Measurements from ENCODE around the gene UHRF2.
A peak's percentile ranks its signal among the peaks of the same experiment; 100 is the strongest.

DNA sequence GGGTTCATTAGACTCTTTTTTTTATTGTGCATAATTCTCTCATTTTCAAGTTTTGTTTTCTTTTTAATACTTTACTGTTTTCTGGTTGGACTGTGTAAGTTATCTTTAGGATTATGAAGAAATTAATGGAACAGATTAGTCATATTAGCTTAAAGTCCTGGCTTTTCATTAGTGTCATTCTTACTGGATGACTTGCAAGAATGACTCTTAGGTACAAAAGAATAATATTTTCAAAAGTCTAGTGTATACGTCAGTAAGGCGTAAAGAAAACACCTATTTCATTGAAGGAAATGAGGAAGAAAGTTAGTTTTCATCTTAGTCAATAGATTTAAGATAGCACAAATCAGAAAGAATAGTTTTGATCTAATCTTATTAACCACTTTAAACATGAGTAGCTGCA lies 20.4 kb downstream of the UHRF2 start:
- TF ChIP-seq POLR2A (IDR thresholded peaks at IDR 0.05; ENCODE audit: low read depth, low read length) = no peak
- TF ChIP-seq CTCF (conservative IDR thresholded peaks at IDR 0.05; ENCODE audit: low read depth, low read length) = no peak
- TF ChIP-seq RCOR1 (IDR thresholded peaks at IDR 0.05; ENCODE audit: insufficient replicate concordance, low read length) = no peak
- peak; percentile 59; the same call in 1 of the 2 replicates for TF ChIP-seq NFE2L2 (IDR thresholded peaks at IDR 0.05; ENCODE audit: low read depth, low read length)
- TF ChIP-seq RAD21 (IDR thresholded peaks at IDR 0.05; ENCODE audit: low read length) = no peak
